ENCODE results near the gene GMDS.

DNA sequence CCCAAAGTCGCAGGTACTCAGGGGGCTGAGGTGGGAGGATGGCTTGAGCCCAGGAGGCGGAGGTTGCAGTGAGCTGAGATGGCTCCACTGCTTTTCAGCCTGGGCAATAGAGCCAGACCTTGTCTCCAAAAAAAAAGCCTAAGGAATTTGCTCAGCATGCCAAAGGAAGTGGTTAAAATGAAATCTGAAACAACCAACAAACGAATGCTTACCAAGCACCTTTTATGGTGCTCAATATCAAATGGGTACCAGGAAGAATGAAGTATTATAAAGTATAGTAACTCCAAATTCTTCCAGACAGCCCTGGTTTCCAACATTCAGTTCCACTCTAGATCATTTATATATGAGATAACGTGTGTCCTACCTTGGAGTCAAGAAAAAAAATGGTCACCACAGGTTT is 14.0 kb downstream of the GMDS start:
- TF ChIP-seq EZH2 (IDR thresholded peaks at IDR 0.05; ENCODE audit: borderline replicate concordance, low read depth, low read length, severe bottlenecking): no peak
- TF ChIP-seq, protein P1, sequence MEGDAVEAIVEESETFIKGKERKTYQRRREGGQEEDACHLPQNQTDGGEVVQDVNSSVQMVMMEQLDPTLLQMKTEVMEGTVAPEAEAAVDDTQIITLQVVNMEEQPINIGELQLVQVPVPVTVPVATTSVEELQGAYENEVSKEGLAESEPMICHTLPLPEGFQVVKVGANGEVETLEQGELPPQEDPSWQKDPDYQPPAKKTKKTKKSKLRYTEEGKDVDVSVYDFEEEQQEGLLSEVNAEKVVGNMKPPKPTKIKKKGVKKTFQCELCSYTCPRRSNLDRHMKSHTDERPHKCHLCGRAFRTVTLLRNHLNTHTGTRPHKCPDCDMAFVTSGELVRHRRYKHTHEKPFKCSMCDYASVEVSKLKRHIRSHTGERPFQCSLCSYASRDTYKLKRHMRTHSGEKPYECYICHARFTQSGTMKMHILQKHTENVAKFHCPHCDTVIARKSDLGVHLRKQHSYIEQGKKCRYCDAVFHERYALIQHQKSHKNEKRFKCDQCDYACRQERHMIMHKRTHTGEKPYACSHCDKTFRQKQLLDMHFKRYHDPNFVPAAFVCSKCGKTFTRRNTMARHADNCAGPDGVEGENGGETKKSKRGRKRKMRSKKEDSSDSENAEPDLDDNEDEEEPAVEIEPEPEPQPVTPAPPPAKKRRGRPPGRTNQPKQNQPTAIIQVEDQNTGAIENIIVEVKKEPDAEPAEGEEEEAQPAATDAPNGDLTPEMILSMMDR (IDR thresholded peaks at IDR 0.05; ENCODE audit: borderline replicate concordance, extremely low read depth, low read length, poor library complexity, severe bottlenecking): no peak

Measured in DND-41 (cell line).